Endothelial cell (in vitro differentiated cells): ENCODE measurements around the gene ADAMTS4. TPM values are rescaled to one million over a fixed set of nuclear protein-coding genes. Genes with fewer than 3 reads are reported as not detected.

Experiments used
- DNase-seq: peaks from one replicate; pipeline ENCODE4 v3.0.0; 2021; ENCODE audit warnings: low spot score
- H3K27ac Mint-ChIP-seq: one replicate; pipeline ENCODE4 v1.8.0; 2021; ENCODE audit warnings: mixed read lengths, inconsistent platforms; ENCODE audit not compliant: unreplicated experiment
- H3K27me3 Mint-ChIP-seq: one replicate; pipeline ENCODE4 v1.8.0; 2021; ENCODE audit warnings: mild to moderate bottlenecking, moderate library complexity, mixed read lengths, inconsistent platforms; ENCODE audit not compliant: unreplicated experiment
- H3K36me3 Mint-ChIP-seq: one replicate; pipeline ENCODE4 v1.8.0; 2021; ENCODE audit warnings: mild to moderate bottlenecking, low read depth, mixed read lengths, inconsistent platforms; ENCODE audit not compliant: unreplicated experiment
- H3K4me1 Mint-ChIP-seq: one replicate; pipeline ENCODE4 v1.8.0; 2021; ENCODE audit warnings: mild to moderate bottlenecking, mixed read lengths, inconsistent platforms; ENCODE audit not compliant: unreplicated experiment
- H3K4me3 Mint-ChIP-seq: one replicate; pipeline ENCODE4 v1.8.0; 2021; ENCODE audit warnings: mild to moderate bottlenecking, mixed read lengths, inconsistent platforms; ENCODE audit not compliant: unreplicated experiment
- H3K9me3 Mint-ChIP-seq: one replicate; pipeline ENCODE4 v1.8.0; 2021; ENCODE audit warnings: mixed read lengths, inconsistent platforms; ENCODE audit not compliant: unreplicated experiment
- CTCF ChIP-seq: fragments of 200-600 bp; sonication (generic); IDR thresholded peaks from one replicate; pipeline ENCODE4 v1.5.0; 2021; ENCODE audit warnings: antibody characterized with exemption; ENCODE audit not compliant: unreplicated experiment
- long read RNA-seq: library from polyadenylated mRNA; unstranded; transcript quantifications from one replicate; pipeline ENCODE4 v2.0.0, GENCODE V29; 2020; ENCODE audit not compliant: unreplicated experiment
- total RNA-seq: library from RNA; stranded (reverse); fragmentation: NEBNext Ultra II Directional; extraction: Animal tissue kit (Norgen Biotek cat#: 25700); gene quantifications from one replicate; pipeline ENCODE4 v1.2.1, GENCODE V29; 2021; ENCODE audit not compliant: unreplicated experiment

ADAMTS4 gene
- total RNA-seq, result 56.8 TPM
- long read RNA-seq, full-length matches to known transcripts, result 6 of 8 reads
- long read RNA-seq, partial matches to known transcripts, result 0 of 8 reads
- long read RNA-seq, other reads (novel, unspliced or antisense), result 2 of 8 reads

GRCh38 chr1:161198897-161199431 lies at the start of gene ADAMTS4:
TSS of gene ADAMTS4 (minus strand) at chr1:161199054. CDS start at chr1:161198627, 427 bp downstream.
- Mint-ChIP-seq H3K9me3 (no peaks in the 10 kb centered on the region), H3K4me3 (peak within 1 kb of the TSS; percentile 92), H3K4me1 (peaks cover 78% of the 10 kb centered on the region), H3K27me3 (peaks cover 13% of the 10 kb centered on the region), H3K27ac (peak within 1 kb of the TSS; percentile 98), H3K36me3 (peaks cover 12% of the 10 kb centered on the region)
- DNase-seq, result no peak
- TF ChIP-seq CTCF, result no peak

GRCh38 chr1:161244888-161245287 lies 46.0 kb upstream of the ADAMTS4 start:
- H3K9me3 Mint-ChIP-seq, result peaks cover 6% of the 10 kb centered on the region
- H3K4me3 Mint-ChIP-seq, result no peak overlapping the region
- no peak overlapping the region for H3K27ac Mint-ChIP-seq
- no peak for TF ChIP-seq CTCF
- no peaks in the 10 kb centered on the region for H3K27me3 Mint-ChIP-seq
- H3K36me3 Mint-ChIP-seq, result peaks cover 3% of the 10 kb centered on the region
- no peak for DNase-seq
- peaks cover 3% of the 10 kb centered on the region for H3K4me1 Mint-ChIP-seq

- Mint-ChIP-seq H3K4me3 (no peak overlapping the region), H3K36me3 (no peaks in the 10 kb centered on the region), H3K27ac (no peak overlapping the region), H3K9me3 (peaks cover 6% of the 10 kb centered on the region), H3K4me1 (no peaks in the 10 kb centered on the region), H3K27me3 (no peaks in the 10 kb centered on the region)
- no peak for TF ChIP-seq CTCF
- DNase-seq, result no peak
Observed at GRCh38 chr1:161242313-161242712, 43.5 kb upstream of the ADAMTS4 start.

- no peaks in the 10 kb centered on the region for H3K4me1 Mint-ChIP-seq
- H3K27me3 Mint-ChIP-seq, result no peaks in the 10 kb centered on the region
- H3K36me3 Mint-ChIP-seq, result no peaks in the 10 kb centered on the region
- H3K27ac Mint-ChIP-seq, result no peak overlapping the region
- no peak for DNase-seq
- no peak overlapping the region for H3K4me3 Mint-ChIP-seq
- peaks cover 6% of the 10 kb centered on the region for H3K9me3 Mint-ChIP-seq
- TF ChIP-seq CTCF, result no peak
Observed at GRCh38 chr1:161241682-161242081, 42.8 kb upstream of the ADAMTS4 start.

GRCh38 chr1:161238039-161238473 lies 39.2 kb upstream of the ADAMTS4 start, which contains the start of gene NR1I3:
TSS of gene NR1I3 (minus strand) at chr1:161238203. CDS start at chr1:161236565, 1,638 bp downstream.
- Mint-ChIP-seq H3K27ac (no peak within 1 kb of the TSS), H3K36me3 (no peaks in the 10 kb centered on the region), H3K4me3 (no peak within 1 kb of the TSS), H3K27me3 (peaks cover 2% of the 10 kb centered on the region), H3K4me1 (no peaks in the 10 kb centered on the region), H3K9me3 (no peaks in the 10 kb centered on the region)
- TF ChIP-seq CTCF, result no peak
- DNase-seq, result no peak
